GM12891 (cell line): Measurements from ENCODE around the gene IGF2R.

Source experiments
- POLR2AphosphoS5 ChIP-seq: IDR thresholded peaks from 2 replicates; pipeline ENCODE4 v1.6.1; 2011; ENCODE audit warnings: low read depth, low read length, control low read depth
- TAF1 ChIP-seq: IDR thresholded peaks from 2 replicates; pipeline ENCODE4 v1.6.1; 2011; ENCODE audit warnings: low read depth, low read length, control low read depth

- TF ChIP-seq POLR2AphosphoS5, result no peak
- no peak for TF ChIP-seq TAF1
These were observed 85.4 kb downstream of the IGF2R start for GRCh38 chr6:160054271-160054670.
